ENCODE data around the gene RFC4. TPM values are rescaled to one million over a fixed set of nuclear protein-coding genes. Genes with fewer than 3 reads are reported as not detected.

The RFC4 gene
- total RNA-seq, 1 experiment from 2014 or later = 33.2 TPM

GRCh38 chr3:186779204-186779603, 27.1 kb downstream of the RFC4 start:
- intact Hi-C loops (cut with micrococcal nuclease) = no loop called here
- ChIA-PET CTCF (no interaction called here), POLR2A (interaction anchor here (7.1 kb wide), 2 partner anchors 26 to 210 kb away, joined by 102 to 131 read pairs; partner anchors contain the start of genes DNAJB11, RFC4 and TBCCD1)

DNA sequence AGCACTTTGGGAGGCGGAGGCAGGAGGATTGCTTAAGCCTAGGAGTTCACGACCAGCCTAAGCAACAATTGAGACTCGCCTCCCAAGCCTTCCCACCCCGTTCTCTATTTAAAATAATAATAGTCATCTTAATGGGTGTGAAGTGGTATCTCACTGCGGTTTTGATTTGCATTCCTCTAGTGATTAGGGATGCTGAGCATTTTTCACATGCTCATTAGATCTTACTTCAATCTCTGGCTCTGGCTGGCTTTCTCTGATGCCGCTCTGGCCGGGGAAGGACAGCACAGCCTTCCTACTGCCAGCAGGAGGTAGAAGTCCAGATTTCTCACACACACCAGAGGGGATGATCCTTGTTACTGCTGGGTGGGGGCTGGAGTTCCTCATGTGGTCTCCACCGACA, 30.3 kb downstream of the RFC4 start:
- Mint-ChIP-seq H3K4me3 (ENCODE audit: unreplicated experiment) (no peak overlapping the region), H3K27ac (ENCODE audit: low read depth, unreplicated experiment) (no peak overlapping the region), H3K9me3 (ENCODE audit: unreplicated experiment) (no peaks in the 10 kb centered on the region), H3K27me3 (ENCODE audit: insufficient read depth, unreplicated experiment) (no peaks in the 10 kb centered on the region), H3K36me3 (ENCODE audit: insufficient read depth, unreplicated experiment) (no peaks in the 10 kb centered on the region), H3K4me1 (ENCODE audit: insufficient read depth, unreplicated experiment) (no peaks in the 10 kb centered on the region)
- no peak for TF ChIP-seq CTCF (IDR thresholded peaks at IDR 0.05; ENCODE audit: unreplicated experiment)
- CTCF ChIA-PET = interaction anchor here (1.1 kb wide), 1 partner anchor 161 kb away, joined by 7 read pairs; no protein-coding TSS in a partner anchor
- DNase-seq (ENCODE audit: unreplicated experiment) = no peak
- POLR2A ChIA-PET = no interaction called here
- intact Hi-C loops (cut with micrococcal nuclease) = no loop called here
- BruUV-seq (replicated peaks) = no TSS peak

More at GRCh38 chr3:186779204-186779603, 27.1 kb downstream of the RFC4 start:
- Mint-ChIP-seq H3K4me3 (ENCODE audit: unreplicated experiment) (no peak overlapping the region), H3K27me3 (ENCODE audit: insufficient read depth, unreplicated experiment) (no peaks in the 10 kb centered on the region), H3K27ac (ENCODE audit: low read depth, unreplicated experiment) (no peak overlapping the region), H3K9me3 (ENCODE audit: unreplicated experiment) (no peaks in the 10 kb centered on the region), H3K36me3 (ENCODE audit: insufficient read depth, unreplicated experiment) (peaks cover 14% of the 10 kb centered on the region), H3K4me1 (ENCODE audit: insufficient read depth, unreplicated experiment) (no peaks in the 10 kb centered on the region)
- TF ChIP-seq CTCF (IDR thresholded peaks at IDR 0.05; ENCODE audit: unreplicated experiment) = no peak
- BruUV-seq (replicated peaks) = no TSS peak
- no peak for DNase-seq (ENCODE audit: unreplicated experiment)

DNA sequence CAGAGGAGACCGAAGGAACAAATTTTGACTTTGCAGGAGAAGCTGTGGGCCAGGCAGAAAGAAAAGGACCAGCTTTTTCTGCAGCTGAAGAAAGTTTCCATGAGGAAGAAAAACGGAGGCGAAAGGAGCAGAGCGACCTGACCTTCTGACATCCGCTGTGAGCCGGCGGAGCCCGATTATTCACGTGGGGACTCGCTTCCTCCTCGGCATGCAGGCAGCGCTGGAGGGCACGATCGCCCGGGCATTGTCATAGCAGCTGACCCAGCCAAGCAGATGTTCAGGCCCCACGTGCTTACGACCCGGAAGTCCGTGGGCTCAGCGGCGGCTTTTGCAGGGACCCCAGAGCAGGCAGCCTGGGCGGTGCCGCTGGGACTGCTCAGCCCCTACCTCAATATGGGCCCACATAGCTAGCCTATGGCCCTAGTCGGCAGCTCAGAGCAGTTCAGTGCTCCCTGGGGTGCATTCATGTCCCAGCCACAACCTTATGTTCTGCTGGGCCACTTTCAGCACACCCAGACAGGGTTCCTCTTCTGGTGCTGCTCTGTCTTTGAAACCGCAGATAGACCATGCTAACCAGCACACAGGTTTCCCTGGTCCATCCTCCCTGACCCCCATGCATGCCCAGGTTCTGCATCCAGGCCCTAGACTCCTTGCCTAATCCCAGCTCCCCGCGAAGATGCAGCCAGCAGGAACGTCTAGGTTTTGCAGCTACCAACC, 33.4 kb downstream of the RFC4 start:
- CTCF ChIA-PET = interaction anchor here (0.7 kb wide), 1 partner anchor 48 kb away, joined by 4 read pairs; no protein-coding TSS in a partner anchor
- POLR2A ChIA-PET = interaction anchor here (0.7 to 1.4 kb wide), 4 partner anchors 9 to 32 kb away, joined by 3 to 5 read pairs (median 3); no protein-coding TSS in a partner anchor
- no peak for DNase-seq (ENCODE audit: unreplicated experiment)
- H3K36me3 Mint-ChIP-seq (ENCODE audit: insufficient read depth, unreplicated experiment) = no peaks in the 10 kb centered on the region
- BruUV-seq (replicated peaks) = no TSS peak
- no peaks in the 10 kb centered on the region for H3K9me3 Mint-ChIP-seq (ENCODE audit: unreplicated experiment)
- no peak overlapping the region for H3K27ac Mint-ChIP-seq (ENCODE audit: low read depth, unreplicated experiment)
- no peak for TF ChIP-seq CTCF (IDR thresholded peaks at IDR 0.05; ENCODE audit: unreplicated experiment)
- H3K27me3 Mint-ChIP-seq (ENCODE audit: insufficient read depth, unreplicated experiment) = no peaks in the 10 kb centered on the region
- intact Hi-C loops (cut with micrococcal nuclease) = no loop called here
- no peaks in the 10 kb centered on the region for H3K4me1 Mint-ChIP-seq (ENCODE audit: insufficient read depth, unreplicated experiment)
- H3K4me3 Mint-ChIP-seq (ENCODE audit: unreplicated experiment) = no peak overlapping the region

DNA sequence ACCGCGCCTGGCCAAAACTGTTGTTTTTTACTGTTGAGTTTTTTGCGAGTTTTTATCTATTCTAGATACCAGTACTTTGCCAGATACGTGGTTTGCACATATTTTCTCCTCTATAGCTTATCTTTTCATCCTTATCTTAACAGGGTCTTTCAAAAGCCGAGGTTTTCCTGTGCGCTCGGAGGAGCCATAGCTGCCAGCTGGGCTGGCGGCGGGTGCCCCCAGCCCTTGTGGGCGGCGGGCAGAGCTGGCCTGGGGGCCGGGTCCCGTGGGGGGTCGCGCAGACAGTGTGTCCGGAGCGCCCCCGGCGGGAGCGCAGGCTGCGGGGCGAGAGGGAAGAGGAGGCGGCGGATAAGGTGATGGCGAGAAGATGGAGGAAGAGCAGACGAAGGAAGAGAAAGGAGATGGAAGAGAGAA, 34.0 kb downstream of the RFC4 start:
- no peak overlapping the region for H3K4me3 Mint-ChIP-seq (ENCODE audit: unreplicated experiment)
- no peaks in the 10 kb centered on the region for H3K4me1 Mint-ChIP-seq (ENCODE audit: insufficient read depth, unreplicated experiment)
- H3K27ac Mint-ChIP-seq (ENCODE audit: low read depth, unreplicated experiment) = no peak overlapping the region
- ChIA-PET CTCF (no interaction called here), POLR2A (interaction anchor here (0.7 to 1.4 kb wide), 4 partner anchors 10 to 31 kb away, joined by 3 to 5 read pairs (median 3); no protein-coding TSS in a partner anchor)
- intact Hi-C loops (cut with micrococcal nuclease) = no loop called here
- H3K27me3 Mint-ChIP-seq (ENCODE audit: insufficient read depth, unreplicated experiment) = no peaks in the 10 kb centered on the region
- DNase-seq (ENCODE audit: unreplicated experiment) = no peak
- no peaks in the 10 kb centered on the region for H3K36me3 Mint-ChIP-seq (ENCODE audit: insufficient read depth, unreplicated experiment)
- no peaks in the 10 kb centered on the region for H3K9me3 Mint-ChIP-seq (ENCODE audit: unreplicated experiment)
- no peak for TF ChIP-seq CTCF (IDR thresholded peaks at IDR 0.05; ENCODE audit: unreplicated experiment)
- BruUV-seq (replicated peaks) = no TSS peak

Data from MCF 10A (cell line).